ENCODE results near the gene BBS2.

- TF ChIP-seq CTCF (IDR thresholded peaks at IDR 0.05) (no peak), ZFX (IDR thresholded peaks at IDR 0.05; ENCODE audit: borderline replicate concordance) (no peak)
Observed at GRCh38 chr16:56436258-56436657, 83.6 kb downstream of the BBS2 start.
